HG03196 (cell line): Measurements from ENCODE around the gene LAMB1.

Experiments
- ATAC-seq: cut with Tn5 transposase; IDR thresholded peaks from one replicate; pipeline ENCODE4 v1.9.1; 2021; ENCODE audit not compliant: unreplicated experiment

Gene LAMB1

DNA sequence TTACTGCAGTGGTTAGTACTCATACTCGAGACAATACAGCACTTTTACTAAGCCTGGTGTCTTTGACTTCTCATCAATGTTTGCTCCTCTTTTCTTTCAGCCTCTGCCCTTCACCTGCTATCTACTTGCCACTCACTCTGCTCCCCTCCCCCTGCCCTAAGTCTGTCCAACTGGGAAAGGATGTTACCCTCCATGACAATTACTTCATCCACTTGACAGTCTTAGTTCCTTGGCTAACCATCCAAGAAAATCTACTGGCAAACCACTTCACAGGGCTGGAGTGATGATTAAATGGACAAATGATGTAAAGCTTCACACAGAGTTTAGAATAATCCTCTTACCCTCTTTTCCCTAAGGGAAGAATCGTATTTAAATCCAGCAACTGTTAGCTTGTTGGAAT is 120.2 kb downstream of the LAMB1 start:
- no peak for ATAC-seq

GRCh38 chr7:107879400-107880035 is 123.4 kb downstream of the LAMB1 start:
- ATAC-seq = peak; percentile 64

DNA sequence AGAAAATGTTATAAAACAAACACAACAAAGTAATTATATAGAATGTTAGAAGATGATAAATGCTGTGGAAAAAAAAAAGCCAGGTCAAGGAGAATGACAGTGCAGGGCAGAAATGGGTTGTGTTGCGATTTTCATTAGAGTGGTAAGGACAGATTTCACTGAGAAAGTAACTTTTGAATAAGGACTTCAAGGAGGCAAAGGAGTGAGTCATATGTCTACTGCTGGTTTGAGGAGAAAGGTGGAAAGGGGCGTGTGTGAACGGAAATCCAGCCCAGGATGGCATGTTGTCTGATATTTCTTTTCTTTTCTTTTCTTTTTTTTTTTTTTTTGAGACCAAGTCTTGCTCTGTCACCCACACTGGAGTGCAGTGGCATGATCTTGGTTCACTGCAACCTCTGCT is 124.3 kb downstream of the LAMB1 start:
- ATAC-seq = no peak

- ATAC-seq = no peak
Observed at GRCh38 chr7:107877731-107878382, 125.1 kb downstream of the LAMB1 start.

GRCh38 chr7:107876916-107877315 is 126.0 kb downstream of the LAMB1 start:
- ATAC-seq = no peak

DNA sequence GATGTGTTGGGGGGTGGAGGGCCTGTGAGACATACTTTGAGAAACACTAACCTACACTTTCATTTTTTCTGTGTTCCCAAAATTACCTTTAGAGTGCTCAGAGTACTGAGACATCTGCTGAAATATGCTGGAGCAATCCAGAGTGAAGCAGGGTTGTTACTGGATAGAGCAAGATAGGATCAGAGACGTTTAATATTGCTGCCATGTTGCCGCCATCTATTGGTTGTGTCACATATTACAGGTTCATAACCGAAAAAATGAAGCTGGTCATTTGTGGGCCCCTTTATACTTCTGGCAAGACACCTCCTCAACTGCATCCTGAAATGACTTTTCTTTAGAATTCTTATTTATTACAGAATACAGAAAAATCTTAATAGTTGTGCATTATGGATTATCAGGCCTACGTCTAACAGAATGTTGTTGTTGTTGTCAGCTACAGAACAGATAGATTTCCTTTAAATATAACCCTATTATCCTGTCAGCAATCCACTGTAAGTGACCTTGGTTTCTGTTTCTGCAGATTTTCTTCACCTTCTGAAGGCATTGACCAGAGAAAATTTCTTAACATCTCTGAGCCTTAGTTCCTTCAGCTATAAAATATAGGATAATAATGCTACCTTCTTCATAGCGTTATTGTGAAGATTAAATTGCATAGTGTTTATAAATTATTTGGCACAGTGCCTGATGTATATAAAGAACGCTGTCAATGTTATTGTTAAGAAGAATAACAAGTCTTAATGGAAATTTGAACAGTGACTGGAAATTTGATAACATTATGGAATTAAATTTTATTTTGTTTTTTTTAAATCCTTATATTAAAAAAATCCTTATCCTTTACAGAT is 128.1 kb downstream of the LAMB1 start:
- peak; percentile 75 for ATAC-seq

DNA sequence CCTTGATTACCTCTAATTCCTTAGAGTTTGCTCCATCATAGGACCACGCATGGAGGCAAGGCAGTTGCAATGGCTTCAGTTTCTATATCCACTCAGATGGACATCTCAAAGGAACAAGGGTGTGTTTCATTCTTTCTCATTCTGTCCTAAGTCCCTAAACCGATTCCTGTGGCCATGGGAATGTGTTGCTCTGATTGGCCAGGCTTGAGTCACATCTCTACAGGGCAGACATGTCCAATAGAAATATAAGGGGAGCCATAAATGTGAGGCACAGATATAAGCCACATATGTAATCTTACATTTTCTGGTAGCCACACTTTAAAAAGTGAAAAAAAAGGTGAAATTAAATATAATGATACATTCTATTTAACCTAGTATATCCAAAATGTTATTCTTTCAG is 128.8 kb downstream of the LAMB1 start:
- ATAC-seq = no peak
